HG02642 (cell line): ENCODE results near the gene CLCA2.

Source experiments
- ATAC-seq: cut with Tn5 transposase; IDR thresholded peaks from one replicate; pipeline ENCODE4 v1.9.1; 2021; ENCODE audit warnings: mild to moderate bottlenecking; ENCODE audit not compliant: unreplicated experiment, poor library complexity

The CLCA2 gene

GRCh38 chr1:86429122-86429725, 5.3 kb downstream of the CLCA2 start:
- no peak for ATAC-seq

- ATAC-seq, result no peak
These were observed 5.9 kb downstream of the CLCA2 start for GRCh38 chr1:86429835-86430234.

GRCh38 chr1:86430376-86430775, 6.4 kb downstream of the CLCA2 start:
- no peak for ATAC-seq

GRCh38 chr1:86434059-86434458, 10.1 kb downstream of the CLCA2 start:
- no peak for ATAC-seq

- ATAC-seq, result no peak
These were observed 11.4 kb downstream of the CLCA2 start for GRCh38 chr1:86435327-86435726.

- no peak for ATAC-seq
These were observed 12.1 kb downstream of the CLCA2 start for GRCh38 chr1:86436041-86436440.

- ATAC-seq, result no peak
These were observed 17.6 kb downstream of the CLCA2 start for GRCh38 chr1:86441581-86441980.

- ATAC-seq, result no peak
These were observed 18.0 kb downstream of the CLCA2 start for GRCh38 chr1:86441997-86442396.

- ATAC-seq, result no peak
These were observed 21.9 kb downstream of the CLCA2 start for GRCh38 chr1:86445919-86446318.

GRCh38 chr1:86447198-86447790, 23.3 kb downstream of the CLCA2 start:
- ATAC-seq, result no peak

GRCh38 chr1:86448670-86449069, 24.7 kb downstream of the CLCA2 start:
- no peak for ATAC-seq

- no peak for ATAC-seq
These were observed 25.1 kb downstream of the CLCA2 start for GRCh38 chr1:86449103-86449502.

- no peak for ATAC-seq
These were observed 26.9 kb downstream of the CLCA2 start for GRCh38 chr1:86450847-86451246.

GRCh38 chr1:86453664-86454063, 29.7 kb downstream of the CLCA2 start:
- no peak for ATAC-seq

GRCh38 chr1:86455073-86455472, 31.1 kb downstream of the CLCA2 start:
- no peak for ATAC-seq

- no peak for ATAC-seq
These were observed 37.0 kb downstream of the CLCA2 start for GRCh38 chr1:86460998-86461397.

GRCh38 chr1:86461482-86461881, 37.5 kb downstream of the CLCA2 start:
- no peak for ATAC-seq

GRCh38 chr1:86464819-86465218, 40.8 kb downstream of the CLCA2 start:
- no peak for ATAC-seq

GRCh38 chr1:86466109-86466844, 42.3 kb downstream of the CLCA2 start:
- no peak for ATAC-seq

GRCh38 chr1:86466986-86467385, 43.0 kb downstream of the CLCA2 start:
- ATAC-seq, result no peak

GRCh38 chr1:86468501-86468977, 44.6 kb downstream of the CLCA2 start, which contains the start of gene CLCA1:
CLCA1 (plus strand) TSS chr1:86468927; CDS start chr1:86468972, 45 bp downstream.
- ATAC-seq, result no peak
